HepG2 (cell line): Measurements from ENCODE around the gene ATP23. TPM values are rescaled to one million over a fixed set of nuclear protein-coding genes. Genes with fewer than 3 reads are reported as not detected.

ENCODE experiments used
- EEA1 ChIP-seq: sonication (generic); formaldehyde crosslinking; IDR thresholded peaks from 2 replicates; pipeline ENCODE4 v1.5.1; 2020; ENCODE audit warnings: mild to moderate bottlenecking, missing genetic modification reagents, borderline replicate concordance
- ERF ChIP-seq: IDR thresholded peaks from 2 replicates; pipeline ENCODE4 v1.6.1; 2018; ENCODE audit warnings: missing biosample characterization, missing genetic modification reagents
- MED1 ChIP-seq: sonication (generic); formaldehyde crosslinking; IDR thresholded peaks from 2 replicates; pipeline ENCODE4 v1.4.0; 2020; ENCODE audit warnings: missing genetic modification reagents
- NKX3-1 ChIP-seq: sonication (generic); formaldehyde crosslinking; IDR thresholded peaks from 2 replicates; pipeline ENCODE4 v1.5.0; 2020; ENCODE audit warnings: missing genetic modification reagents
- NRL ChIP-seq: sonication (generic); formaldehyde crosslinking; IDR thresholded peaks from 2 replicates; pipeline ENCODE4 v1.5.0; 2020; ENCODE audit warnings: missing genetic modification reagents, mild to moderate bottlenecking, moderate library complexity, borderline replicate concordance
- PRPF4 ChIP-seq: fragments of 200-400 bp; formaldehyde crosslinking; IDR thresholded peaks from 2 replicates; pipeline ENCODE4 v1.6.1; 2016; ENCODE audit warnings: low read length, low read depth; ENCODE audit not compliant: poor library complexity, severe bottlenecking
- SAFB2 ChIP-seq: sonication (generic); formaldehyde crosslinking; IDR thresholded peaks from 2 replicates; pipeline ENCODE4 v1.5.1; 2020; ENCODE audit warnings: missing genetic modification reagents, low read depth, mild to moderate bottlenecking, borderline replicate concordance
- SUZ12 ChIP-seq: fragments of 150-350 bp; IDR thresholded peaks from 2 replicates; pipeline ENCODE4 v1.6.1; 2014; ENCODE audit warnings: low read depth, low read length
- ZNF274 ChIP-seq: sonication (generic); formaldehyde crosslinking; IDR thresholded peaks from 2 replicates; pipeline ENCODE4 v1.5.1; 2020; ENCODE audit warnings: mild to moderate bottlenecking, missing genetic modification reagents
- ZNF552 ChIP-seq: sonication (generic); formaldehyde crosslinking; IDR thresholded peaks from 2 replicates; pipeline ENCODE4 v1.9.0; 2022; ENCODE audit warnings: missing genetic modification reagents, mild to moderate bottlenecking, borderline replicate concordance
- ZNF660 ChIP-seq: sonication (generic); formaldehyde crosslinking; IDR thresholded peaks from 2 replicates; pipeline ENCODE4 v1.5.1; 2020; ENCODE audit warnings: mild to moderate bottlenecking, low read depth, missing genetic modification reagents, borderline replicate concordance
- ZNF768 ChIP-seq: sonication (generic); formaldehyde crosslinking; IDR thresholded peaks from 2 replicates; pipeline ENCODE4 v1.4.0; 2020; ENCODE audit warnings: missing genetic modification reagents
- ZNF781 ChIP-seq: sonication (generic); formaldehyde crosslinking; IDR thresholded peaks from 2 replicates; pipeline ENCODE4 v1.5.1; 2020; ENCODE audit warnings: borderline replicate concordance, mild to moderate bottlenecking, missing genetic modification reagents; ENCODE audit errors: not compliant biosample characterization
- ZSCAN12 ChIP-seq: sonication (generic); formaldehyde crosslinking; IDR thresholded peaks from 2 replicates; pipeline ENCODE4 v1.9.0; 2021; ENCODE audit warnings: mild to moderate bottlenecking, missing genetic modification reagents
- ZSCAN20 ChIP-seq: sonication (generic); formaldehyde crosslinking; IDR thresholded peaks from 2 replicates; pipeline ENCODE4 v1.4.0; 2020; ENCODE audit warnings: missing genetic modification reagents, mild to moderate bottlenecking, borderline replicate concordance
- polyA plus RNA-seq, 8 experiments: library from polyadenylated mRNA; depleted of rRNA in 3 of 8; stranded (reverse) in 7 of 8; unstranded in 1 of 8; fragments of >200 nt; fragmentation: Illumina TruSeq in 4 of 8; extraction: Trizol in 4 of 8; gene quantifications; 2 replicates each; pipeline versions ENCODE4 v1.2.1 to v1.2.3, GENCODE V29; 2011 to 2016; ENCODE audit warnings: low read depth in 4 of 8, missing spikeins in 1 of 8, mixed read lengths in 1 of 8; ENCODE audit not compliant: insufficient read depth in 1 of 8
- total RNA-seq, 5 experiments: library from RNA; depleted of rRNA; stranded (reverse); fragments of >200 nt; fragmentation: Illumina TruSeq; extraction: Trizol; gene quantifications; 2 replicates each; pipeline ENCODE4 v1.2.3, GENCODE V29; 2016; ENCODE audit warnings: low read depth in 1 of 5
- TF ChIP-seq, protein P1 (sequence below): sonication (generic); formaldehyde crosslinking; IDR thresholded peaks from 2 replicates; pipeline ENCODE4 v1.5.0; 2020; ENCODE audit warnings: mild to moderate bottlenecking, missing genetic modification reagents
- TF ChIP-seq, protein P2 (sequence below): sonication (generic); formaldehyde crosslinking; IDR thresholded peaks from 2 replicates; pipeline ENCODE4 v1.5.0; 2020; ENCODE audit warnings: mild to moderate bottlenecking, missing genetic modification reagents
- TF ChIP-seq, protein P3 (sequence below): sonication (generic); formaldehyde crosslinking; IDR thresholded peaks from 2 replicates; pipeline ENCODE4 v1.8.1; 2022; ENCODE audit warnings: low read depth, mild to moderate bottlenecking, missing genetic modification reagents
- TF ChIP-seq, protein P4 (sequence below): sonication (generic); formaldehyde crosslinking; IDR thresholded peaks from 2 replicates; pipeline ENCODE4 v1.8.0; 2022; ENCODE audit warnings: low read depth, missing genetic modification reagents

ATP23 gene
- total and polyA plus RNA-seq, 2 of the 13 experiments (the other 11 are each of a cell fraction or from before 2014, with no cell fraction given): 12.1 to 14.7 TPM

DNA sequence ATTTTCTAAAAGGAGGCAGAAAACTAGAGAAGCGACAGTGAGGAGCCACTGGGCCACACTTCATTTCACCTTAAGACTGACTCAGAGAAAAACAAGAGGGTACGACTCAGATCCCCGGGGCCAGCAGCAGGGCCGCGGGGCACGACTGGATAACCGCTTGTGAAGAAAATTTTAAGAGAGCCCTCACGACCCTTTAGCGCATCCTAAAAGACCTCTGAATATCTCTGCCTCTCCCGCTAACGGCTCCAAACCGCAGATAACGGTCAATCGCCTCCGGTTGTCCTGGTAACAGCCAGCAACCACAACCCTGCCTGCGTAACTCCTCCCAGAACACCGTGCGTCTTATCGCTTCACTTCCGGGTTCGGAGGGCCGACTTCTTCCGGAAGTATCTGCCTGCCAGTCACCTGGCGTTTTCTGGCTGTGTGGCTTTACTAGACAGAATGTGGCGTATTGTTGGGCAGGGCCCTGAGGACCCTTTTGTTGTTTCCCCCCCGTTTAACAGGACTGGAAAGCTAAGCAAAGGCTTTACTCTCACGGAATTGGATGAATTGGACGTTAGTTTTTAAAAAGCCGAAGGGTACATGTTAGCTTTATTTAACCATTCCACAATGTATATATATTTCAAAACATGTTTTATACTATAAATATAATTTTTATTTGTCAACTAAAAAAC, 5.4 kb upstream of the ATP23 start (continued):
- TF ChIP-seq, protein P1, sequence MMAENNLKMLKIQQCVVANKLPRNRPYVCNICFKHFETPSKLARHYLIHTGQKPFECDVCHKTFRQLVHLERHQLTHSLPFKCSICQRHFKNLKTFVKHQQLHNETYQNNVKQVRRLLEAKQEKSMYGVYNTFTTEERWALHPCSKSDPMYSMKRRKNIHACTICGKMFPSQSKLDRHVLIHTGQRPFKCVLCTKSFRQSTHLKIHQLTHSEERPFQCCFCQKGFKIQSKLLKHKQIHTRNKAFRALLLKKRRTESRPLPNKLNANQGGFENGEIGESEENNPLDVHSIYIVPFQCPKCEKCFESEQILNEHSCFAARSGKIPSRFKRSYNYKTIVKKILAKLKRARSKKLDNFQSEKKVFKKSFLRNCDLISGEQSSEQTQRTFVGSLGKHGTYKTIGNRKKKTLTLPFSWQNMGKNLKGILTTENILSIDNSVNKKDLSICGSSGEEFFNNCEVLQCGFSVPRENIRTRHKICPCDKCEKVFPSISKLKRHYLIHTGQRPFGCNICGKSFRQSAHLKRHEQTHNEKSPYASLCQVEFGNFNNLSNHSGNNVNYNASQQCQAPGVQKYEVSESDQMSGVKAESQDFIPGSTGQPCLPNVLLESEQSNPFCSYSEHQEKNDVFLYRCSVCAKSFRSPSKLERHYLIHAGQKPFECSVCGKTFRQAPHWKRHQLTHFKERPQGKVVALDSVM (CRISPR knock-in tag): no peak
- TF ChIP-seq SAFB2 (CRISPR knock-in tag): no peak
- TF ChIP-seq ZSCAN12 (CRISPR knock-in tag): no peak
- TF ChIP-seq ZNF781 (CRISPR knock-in tag): no peak
- TF ChIP-seq, protein P2, sequence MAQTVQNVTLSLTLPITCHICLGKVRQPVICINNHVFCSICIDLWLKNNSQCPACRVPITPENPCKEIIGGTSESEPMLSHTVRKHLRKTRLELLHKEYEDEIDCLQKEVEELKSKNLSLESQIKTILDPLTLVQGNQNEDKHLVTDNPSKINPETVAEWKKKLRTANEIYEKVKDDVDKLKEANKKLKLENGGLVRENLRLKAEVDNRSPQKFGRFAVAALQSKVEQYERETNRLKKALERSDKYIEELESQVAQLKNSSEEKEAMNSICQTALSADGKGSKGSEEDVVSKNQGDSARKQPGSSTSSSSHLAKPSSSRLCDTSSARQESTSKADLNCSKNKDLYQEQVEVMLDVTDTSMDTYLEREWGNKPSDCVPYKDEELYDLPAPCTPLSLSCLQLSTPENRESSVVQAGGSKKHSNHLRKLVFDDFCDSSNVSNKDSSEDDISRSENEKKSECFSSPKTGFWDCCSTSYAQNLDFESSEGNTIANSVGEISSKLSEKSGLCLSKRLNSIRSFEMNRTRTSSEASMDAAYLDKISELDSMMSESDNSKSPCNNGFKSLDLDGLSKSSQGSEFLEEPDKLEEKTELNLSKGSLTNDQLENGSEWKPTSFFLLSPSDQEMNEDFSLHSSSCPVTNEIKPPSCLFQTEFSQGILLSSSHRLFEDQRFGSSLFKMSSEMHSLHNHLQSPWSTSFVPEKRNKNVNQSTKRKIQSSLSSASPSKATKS (CRISPR knock-in tag): no peak
- TF ChIP-seq NKX3-1 (CRISPR knock-in tag): no peak
- TF ChIP-seq PRPF4: no peak
- TF ChIP-seq SUZ12: no peak
- no peak for TF ChIP-seq EEA1 (CRISPR knock-in tag)
- TF ChIP-seq, protein P3, sequence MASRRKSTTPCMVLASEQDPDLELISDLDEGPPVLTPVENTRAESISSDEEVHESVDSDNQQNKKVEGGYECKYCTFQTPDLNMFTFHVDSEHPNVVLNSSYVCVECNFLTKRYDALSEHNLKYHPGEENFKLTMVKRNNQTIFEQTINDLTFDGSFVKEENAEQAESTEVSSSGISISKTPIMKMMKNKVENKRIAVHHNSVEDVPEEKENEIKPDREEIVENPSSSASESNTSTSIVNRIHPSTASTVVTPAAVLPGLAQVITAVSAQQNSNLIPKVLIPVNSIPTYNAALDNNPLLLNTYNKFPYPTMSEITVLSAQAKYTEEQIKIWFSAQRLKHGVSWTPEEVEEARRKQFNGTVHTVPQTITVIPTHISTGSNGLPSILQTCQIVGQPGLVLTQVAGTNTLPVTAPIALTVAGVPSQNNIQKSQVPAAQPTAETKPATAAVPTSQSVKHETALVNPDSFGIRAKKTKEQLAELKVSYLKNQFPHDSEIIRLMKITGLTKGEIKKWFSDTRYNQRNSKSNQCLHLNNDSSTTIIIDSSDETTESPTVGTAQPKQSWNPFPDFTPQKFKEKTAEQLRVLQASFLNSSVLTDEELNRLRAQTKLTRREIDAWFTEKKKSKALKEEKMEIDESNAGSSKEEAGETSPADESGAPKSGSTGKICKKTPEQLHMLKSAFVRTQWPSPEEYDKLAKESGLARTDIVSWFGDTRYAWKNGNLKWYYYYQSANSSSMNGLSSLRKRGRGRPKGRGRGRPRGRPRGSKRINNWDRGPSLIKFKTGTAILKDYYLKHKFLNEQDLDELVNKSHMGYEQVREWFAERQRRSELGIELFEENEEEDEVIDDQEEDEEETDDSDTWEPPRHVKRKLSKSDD: no peak
- TF ChIP-seq NRL (CRISPR knock-in tag): no peak
- peak; percentile 40; the same call in 1 of the 2 replicates for TF ChIP-seq MED1 (CRISPR knock-in tag)
- TF ChIP-seq ERF (CRISPR knock-in tag): peak; percentile 81; the same call in 1 of the 2 replicates
- TF ChIP-seq ZSCAN20 (CRISPR knock-in tag): no peak
- TF ChIP-seq ZNF768 (CRISPR knock-in tag): no peak
- TF ChIP-seq ZNF274 (CRISPR knock-in tag): no peak
- TF ChIP-seq ZNF660 (CRISPR knock-in tag): no peak
- TF ChIP-seq ZNF552 (CRISPR knock-in tag): no peak
- TF ChIP-seq, protein P4, sequence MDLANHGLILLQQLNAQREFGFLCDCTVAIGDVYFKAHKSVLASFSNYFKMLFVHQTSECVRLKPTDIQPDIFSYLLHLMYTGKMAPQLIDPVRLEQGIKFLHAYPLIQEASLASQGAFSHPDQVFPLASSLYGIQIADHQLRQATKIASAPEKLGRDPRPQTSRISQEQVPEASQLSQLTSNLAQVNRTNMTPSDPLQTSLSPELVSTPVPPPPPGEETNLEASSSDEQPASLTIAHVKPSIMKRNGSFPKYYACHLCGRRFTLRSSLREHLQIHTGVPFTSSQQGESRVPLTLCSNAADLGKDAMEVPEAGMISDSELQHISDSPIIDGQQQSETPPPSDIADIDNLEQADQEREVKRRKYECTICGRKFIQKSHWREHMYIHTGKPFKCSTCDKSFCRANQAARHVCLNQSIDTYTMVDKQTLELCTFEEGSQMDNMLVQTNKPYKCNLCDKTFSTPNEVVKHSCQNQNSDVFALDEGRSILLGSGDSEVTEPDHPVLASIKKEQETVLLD (CRISPR knock-in tag): no peak
